GM19023 (cell line): ENCODE measurements around the gene ZNF630.
"Not testable (repeated sequence)": the region's sequence is repeated elsewhere in the genome, so short reads cannot be mapped to it uniquely, and the experiment has no call there.

Source experiments
- ATAC-seq: cut with Tn5 transposase; IDR thresholded peaks from one replicate; pipeline ENCODE4 v1.9.1; 2021; ENCODE audit warnings: mild to moderate bottlenecking, moderate library complexity; ENCODE audit not compliant: unreplicated experiment

The ZNF630 gene

GRCh38 chrX:48030237-48030636 is 41.2 kb downstream of the ZNF630 start:
- no peak for ATAC-seq

GRCh38 chrX:48028091-48028490 is 43.3 kb downstream of the ZNF630 start:
- no peak for ATAC-seq

GRCh38 chrX:48027545-48027944 is 43.9 kb downstream of the ZNF630 start:
- ATAC-seq: not testable (repeated sequence)

GRCh38 chrX:48025561-48025960 is 45.9 kb downstream of the ZNF630 start:
- ATAC-seq: peak; percentile 39

- ATAC-seq: no peak
Measured at GRCh38 chrX:48022738-48023137, 48.7 kb downstream of the ZNF630 start.

GRCh38 chrX:48022100-48022499 is 49.3 kb downstream of the ZNF630 start:
- ATAC-seq: no peak

- ATAC-seq: peak; percentile 69
Measured at GRCh38 chrX:48021026-48021900, 50.2 kb downstream of the ZNF630 start.

- not testable (repeated sequence) for ATAC-seq
Measured at GRCh38 chrX:48020472-48020871, 51.0 kb downstream of the ZNF630 start.

GRCh38 chrX:48019892-48020291 is 51.5 kb downstream of the ZNF630 start:
- not testable (repeated sequence) for ATAC-seq

- not testable (repeated sequence) for ATAC-seq
Measured at GRCh38 chrX:48016583-48017310, 54.7 kb downstream of the ZNF630 start.

GRCh38 chrX:48009445-48009960 is 61.9 kb downstream of the ZNF630 start:
- not testable (repeated sequence) for ATAC-seq
